Activated T-cell treated with anti-CD3 and anti-CD28 coated beads for 4 hours (primary cell): ENCODE results near the gene UBTF.
A peak's percentile ranks its signal among the peaks of the same experiment; 100 is the strongest.

Source experiments
- DNase-seq: peaks from one replicate; pipeline ENCODE4 v3.0.0-alpha.2; 2020

The UBTF gene

GRCh38 chr17:44167181-44167861 is 52.2 kb downstream of the UBTF start:
- DNase-seq, result no peak

GRCh38 chr17:44164476-44164875 is 55.0 kb downstream of the UBTF start:
- no peak for DNase-seq

GRCh38 chr17:44159519-44160210 is 59.8 kb downstream of the UBTF start:
- DNase-seq, result peak; percentile 24

- DNase-seq, result no peak
These were observed 64.0 kb downstream of the UBTF start for GRCh38 chr17:44155488-44155887.
